Jurkat, Clone E6-1 (cell line): Measurements from ENCODE around the gene MAGEA6.
"Not testable (repeated sequence)": the region's sequence is repeated elsewhere in the genome, so short reads cannot be mapped to it uniquely, and the experiment has no call there.

ENCODE experiments used
- DNase-seq: peaks from one replicate; pipeline ENCODE4 v3.0.0-alpha.2; 2011; ENCODE audit warnings: low read depth, low spot score
- H3K4me3 ChIP-seq: 2 replicates; pipeline ENCODE4 v1.5.1; 2011; ENCODE audit warnings: mild to moderate bottlenecking, low read length, control low read depth, moderate library complexity

Gene MAGEA6

DNA sequence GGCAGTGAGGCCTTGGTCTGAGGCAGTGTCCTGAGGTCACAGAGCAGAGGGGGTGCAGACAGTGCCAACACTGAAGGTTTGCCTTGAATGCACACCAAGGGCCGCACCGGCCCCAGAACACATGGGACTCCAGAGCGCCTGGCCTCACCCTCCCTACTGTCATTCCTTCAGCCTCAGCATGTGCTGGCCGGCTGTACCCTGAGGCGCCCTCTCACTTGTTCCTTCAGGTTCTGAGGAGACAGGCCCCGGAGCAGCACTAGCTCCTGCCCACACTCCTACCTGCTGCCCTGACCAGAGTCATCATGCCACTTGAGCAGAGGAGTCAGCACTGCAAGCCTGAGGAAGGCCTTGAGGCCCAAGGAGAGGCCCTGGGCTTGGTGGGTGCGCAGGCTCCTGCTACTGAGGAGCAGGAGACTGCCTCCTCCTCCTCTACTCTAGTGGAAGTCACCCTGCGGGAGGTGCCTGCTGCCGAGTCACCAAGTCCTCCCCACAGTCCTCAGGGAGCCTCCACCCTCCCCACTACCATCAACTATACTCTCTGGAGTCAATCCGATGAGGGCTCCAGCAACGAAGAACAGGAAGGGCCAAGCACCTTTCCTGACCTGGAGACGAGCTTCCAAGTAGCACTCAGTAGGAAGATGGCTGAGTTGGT is 33.5 kb downstream of the MAGEA6 start:
- DNase-seq = no peak
- H3K4me3 ChIP-seq = no peak overlapping the region

DNA sequence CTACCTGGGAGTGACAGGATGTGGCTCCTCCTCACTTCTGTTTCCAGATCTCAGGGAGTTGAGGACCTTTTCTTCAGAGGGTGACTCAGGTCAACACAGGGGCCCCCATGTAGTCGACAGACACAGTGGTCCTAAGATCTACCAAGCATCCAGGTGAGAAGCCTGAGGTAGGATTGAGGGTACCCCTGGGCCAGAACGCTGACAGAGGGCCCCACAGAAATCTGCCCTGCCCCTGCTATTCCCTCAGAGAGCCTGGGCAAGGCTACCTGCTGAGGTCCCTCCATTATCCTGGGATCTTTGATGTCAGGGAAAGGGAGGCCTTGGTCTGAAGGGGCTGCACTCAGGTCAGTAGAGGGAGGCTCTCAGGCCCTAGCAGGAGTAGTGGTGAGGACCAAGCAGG is 34.4 kb downstream of the MAGEA6 start:
- DNase-seq = no peak
- no peak overlapping the region for H3K4me3 ChIP-seq

DNA sequence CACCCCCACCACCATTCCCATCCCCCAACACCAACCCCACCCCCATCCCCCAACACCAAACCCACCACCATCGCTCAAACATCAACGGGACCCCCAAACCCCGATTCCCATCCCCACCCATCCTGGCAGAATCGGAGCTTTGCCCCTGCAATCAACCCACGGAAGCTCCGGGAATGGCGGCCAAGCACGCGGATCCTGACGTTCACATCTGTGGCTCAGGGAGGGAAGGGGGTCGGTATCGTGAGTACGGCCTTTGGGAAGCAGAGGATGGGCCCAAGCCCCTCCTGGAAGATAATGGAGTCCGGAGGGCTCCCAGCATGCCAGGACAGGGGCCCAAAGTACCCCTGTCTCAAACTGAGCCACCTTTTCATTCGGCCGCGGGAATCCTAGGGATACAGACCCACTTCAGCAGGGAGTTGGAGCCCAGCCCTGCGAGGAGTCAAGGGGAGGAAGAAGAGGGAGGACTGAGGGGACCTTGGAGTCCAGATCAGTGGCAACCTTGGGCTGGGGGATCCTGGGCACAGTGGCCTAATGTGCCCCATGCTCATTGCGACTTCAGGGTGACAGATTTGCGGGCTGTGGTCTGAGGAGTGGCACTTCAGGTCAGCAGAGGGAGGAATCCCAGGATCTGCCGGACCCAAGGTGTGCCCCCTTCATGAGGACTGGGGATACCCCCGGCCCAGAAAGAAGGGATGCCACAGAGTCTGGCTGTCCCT is 35.2 kb downstream of the MAGEA6 start:
- H3K4me3 ChIP-seq, DNase-seq: not testable (repeated sequence)

DNA sequence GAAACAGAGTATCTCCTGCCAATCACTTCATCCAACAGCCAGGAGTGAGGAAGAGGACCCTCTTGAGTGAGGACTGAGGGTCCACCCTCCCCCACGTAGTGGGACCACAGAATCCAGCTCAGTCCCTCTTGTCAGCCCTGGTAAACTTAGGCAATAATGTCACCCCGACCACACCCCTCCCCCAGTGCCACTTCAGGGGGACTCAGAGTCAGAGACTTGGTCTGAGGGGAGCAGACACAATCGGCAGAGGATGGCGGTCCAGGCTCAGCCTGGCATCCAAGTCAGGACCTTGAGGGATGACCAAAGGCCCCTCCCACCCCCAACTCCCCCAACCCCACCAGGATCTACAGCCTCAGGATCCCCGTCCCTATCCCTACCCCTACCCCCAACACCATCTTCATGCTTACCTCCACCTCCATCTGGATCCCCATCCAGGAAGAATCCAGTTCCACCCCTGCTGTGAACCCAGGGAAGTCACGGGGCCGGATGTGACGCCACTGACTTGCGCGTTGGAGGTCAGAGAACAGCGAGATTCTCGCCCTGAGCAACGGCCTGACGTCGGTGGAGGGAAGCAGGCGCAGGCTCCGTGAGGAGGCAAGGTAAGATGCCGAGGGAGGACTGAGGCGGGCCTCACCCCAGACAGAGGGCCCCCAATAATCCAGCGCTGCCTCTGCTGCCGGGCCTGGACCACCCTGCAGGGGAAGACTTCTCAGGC is 36.1 kb downstream of the MAGEA6 start, which contains the start of the genes CSAG1 and MAGEA12:
Gene CSAG1 (minus strand): TSS at position 461 of the 715 bp plus-strand sequence. CDS start 1,261 bp downstream, outside the sequence.
Gene MAGEA12 (plus strand): TSS at position 497 of the 715 bp plus-strand sequence. CDS start 2,405 bp downstream, outside the sequence.
- DNase-seq = no peak
- H3K4me3 ChIP-seq = no peak within 1 kb of the TSS

DNA sequence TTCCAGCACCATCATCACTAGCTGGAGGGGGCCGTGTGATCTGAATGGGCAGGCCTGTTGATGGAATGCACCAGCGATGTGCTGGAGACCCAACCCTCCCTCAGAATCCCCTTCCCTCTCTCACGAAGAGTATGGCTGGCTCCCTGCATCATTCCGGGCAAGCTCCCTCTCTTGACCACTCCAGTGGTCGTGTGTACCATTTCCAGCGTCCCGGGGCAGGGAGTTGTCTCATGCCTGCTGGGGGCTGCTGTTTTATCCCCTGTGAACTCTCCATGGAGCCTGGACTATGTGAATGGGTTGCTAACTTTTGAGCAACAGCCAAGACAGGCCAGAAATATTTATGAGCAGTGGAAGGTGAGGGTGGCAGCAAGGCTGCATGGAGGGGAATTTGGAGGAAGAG is 44.1 kb downstream of the MAGEA6 start:
- no peak overlapping the region for H3K4me3 ChIP-seq
- no peak for DNase-seq
